Measurements from ENCODE around the gene SLITRK3. TPM values are rescaled to one million over a fixed set of nuclear protein-coding genes. Genes with fewer than 3 reads are reported as not detected.

SLITRK3 gene
- total RNA-seq, 1 experiment from 2014 or later: 0.48 TPM

DNA sequence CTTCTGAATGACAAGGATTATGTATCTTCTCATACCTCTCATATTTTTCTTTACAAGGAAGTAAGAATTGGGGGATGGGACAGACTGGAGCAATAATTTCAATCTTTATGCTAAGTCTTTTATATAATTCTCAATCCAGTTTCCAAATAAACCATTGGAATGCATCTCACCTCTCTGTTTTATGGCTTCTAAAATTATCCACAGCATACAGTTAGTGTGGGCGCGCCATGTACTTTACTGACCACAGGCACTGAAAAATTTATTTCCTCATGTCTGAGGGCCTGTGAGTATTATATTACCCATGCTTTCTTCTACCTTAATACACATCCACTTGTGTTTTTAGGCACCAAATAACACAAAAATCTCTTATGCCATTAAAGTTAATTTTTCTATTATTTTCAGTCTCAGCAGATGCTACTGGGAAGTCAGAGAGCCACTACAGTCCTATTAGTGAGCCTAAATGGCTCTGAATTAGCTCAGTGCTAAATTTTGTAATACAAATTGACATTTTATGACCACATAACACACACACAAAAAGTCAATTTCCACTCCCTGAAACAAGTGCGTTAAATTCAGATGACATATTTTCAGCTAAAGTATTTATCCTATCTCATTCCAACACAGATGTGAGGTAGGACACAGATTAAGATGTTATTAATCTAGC lies 39.3 kb downstream of the SLITRK3 start:
- H3K14ac ChIP-seq (ENCODE audit: insufficient read depth, low read length): no peak overlapping the region
- no peak overlapping the region for H3K27ac ChIP-seq (ENCODE audit: insufficient read length, low read depth, low read length)
- H3K27me3 Mint-ChIP-seq (ENCODE audit: low read depth): no peaks in the 10 kb centered on the region
- no peak overlapping the region for H2AK5ac ChIP-seq (ENCODE audit: insufficient read length, low read length)
- no peak overlapping the region for H2BK5ac ChIP-seq (ENCODE audit: insufficient read length, low read length)
- H3K4ac ChIP-seq (ENCODE audit: low read depth, low read length): no peak overlapping the region
- no peaks in the 10 kb centered on the region for H3K23me2 ChIP-seq (ENCODE audit: insufficient read length, low read depth, low read length, poor library complexity, severe bottlenecking)
- H2BK15ac ChIP-seq (ENCODE audit: low read depth, low read length): no peak overlapping the region
- TF ChIP-seq, protein P1, sequence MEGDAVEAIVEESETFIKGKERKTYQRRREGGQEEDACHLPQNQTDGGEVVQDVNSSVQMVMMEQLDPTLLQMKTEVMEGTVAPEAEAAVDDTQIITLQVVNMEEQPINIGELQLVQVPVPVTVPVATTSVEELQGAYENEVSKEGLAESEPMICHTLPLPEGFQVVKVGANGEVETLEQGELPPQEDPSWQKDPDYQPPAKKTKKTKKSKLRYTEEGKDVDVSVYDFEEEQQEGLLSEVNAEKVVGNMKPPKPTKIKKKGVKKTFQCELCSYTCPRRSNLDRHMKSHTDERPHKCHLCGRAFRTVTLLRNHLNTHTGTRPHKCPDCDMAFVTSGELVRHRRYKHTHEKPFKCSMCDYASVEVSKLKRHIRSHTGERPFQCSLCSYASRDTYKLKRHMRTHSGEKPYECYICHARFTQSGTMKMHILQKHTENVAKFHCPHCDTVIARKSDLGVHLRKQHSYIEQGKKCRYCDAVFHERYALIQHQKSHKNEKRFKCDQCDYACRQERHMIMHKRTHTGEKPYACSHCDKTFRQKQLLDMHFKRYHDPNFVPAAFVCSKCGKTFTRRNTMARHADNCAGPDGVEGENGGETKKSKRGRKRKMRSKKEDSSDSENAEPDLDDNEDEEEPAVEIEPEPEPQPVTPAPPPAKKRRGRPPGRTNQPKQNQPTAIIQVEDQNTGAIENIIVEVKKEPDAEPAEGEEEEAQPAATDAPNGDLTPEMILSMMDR (conservative IDR thresholded peaks at IDR 0.05): no peak
- H4K20me1 ChIP-seq (ENCODE audit: control insufficient read depth, insufficient read depth, insufficient read length): no peaks in the 10 kb centered on the region
- no peak overlapping the region for H3K9ac ChIP-seq (ENCODE audit: extremely low read depth, insufficient read length, low read length)
- no peak overlapping the region for H3K27ac Mint-ChIP-seq
- no peaks in the 10 kb centered on the region for H3K9me3 ChIP-seq (ENCODE audit: control insufficient read depth, low read depth, low read length)
- no peak overlapping the region for H3K56ac ChIP-seq (ENCODE audit: insufficient read length, low read depth, low read length)
- no peak overlapping the region for H3K23ac ChIP-seq (ENCODE audit: insufficient read length, low read depth, low read length)
- no peak overlapping the region for H3T11ph ChIP-seq (ENCODE audit: low read length)
- no peak overlapping the region for H4K5ac ChIP-seq (ENCODE audit: insufficient read length, low read depth, low read length)
- no peak overlapping the region for H4K8ac ChIP-seq (replicated peaks; ENCODE audit: insufficient read length, low read depth, low read length)
- no peak overlapping the region for H2BK12ac ChIP-seq (ENCODE audit: insufficient read length, low read depth, low read length)
- no peak overlapping the region for H4K91ac ChIP-seq (ENCODE audit: insufficient read length, low read depth, low read length)
- no peaks in the 10 kb centered on the region for H3K4me1 ChIP-seq (ENCODE audit: insufficient read depth, low read length)
- no peaks in the 10 kb centered on the region for H3K79me1 ChIP-seq (ENCODE audit: insufficient read depth, low read depth, low read length, poor library complexity, severe bottlenecking)
- no peak overlapping the region for H3K4me2 ChIP-seq (ENCODE audit: insufficient read depth, insufficient read length, low read length)
- no peak overlapping the region for H2AFZ ChIP-seq (ENCODE audit: low read length)
- H3K4me1 Mint-ChIP-seq: no peaks in the 10 kb centered on the region
- no peaks in the 10 kb centered on the region for H3K36me3 Mint-ChIP-seq (ENCODE audit: insufficient read depth in 1 of 3, low read depth in 3 of 3)
- H3K18ac ChIP-seq (ENCODE audit: insufficient read length, low read depth, low read length): no peak overlapping the region
- H3K9me3 Mint-ChIP-seq: no peaks in the 10 kb centered on the region
- H3K4me3 Mint-ChIP-seq: no peak overlapping the region
- H2BK20ac ChIP-seq (ENCODE audit: low read depth, low read length, poor library complexity, severe bottlenecking): no peak overlapping the region
- no peak for DNase-seq
- no peaks in the 10 kb centered on the region for H3K79me2 ChIP-seq (ENCODE audit: insufficient read depth, low read length)
- no CpG with 5 or more reads among the region's 3 CpGs for WGBS (ENCODE audit: extremely low coverage, insufficient read length, low lambda C conversion rate)
- no peak overlapping the region for H2BK120ac ChIP-seq (ENCODE audit: low read depth, low read length, poor library complexity, severe bottlenecking)
- no peaks in the 10 kb centered on the region for H3K27me3 ChIP-seq (ENCODE audit: insufficient read depth, low read length)

Data from H9 (cell line).